K562 (cell line): ENCODE results near the gene TNFAIP8L1. TPM values are rescaled to one million over a fixed set of nuclear protein-coding genes. Genes with fewer than 3 reads are reported as not detected.
A peak's percentile ranks its signal among the peaks of the same experiment; 100 is the strongest.

Experiments
- ATAC-seq: fragments of 200-7000 bp; cut with Tn5 transposase; 3 replicates; pipeline ENCODE4 v1.9.1; 2020; ENCODE audit warnings: moderate library complexity
- BruUV-seq: library from RNA; stranded (reverse); fragments of 400-500 nt; replicated peaks from 2 replicates; lab custom pipeline; 2021; lab: Mats Ljungman, UMichigan
- CTCF ChIA-PET: fragments of 300-600 bp; formaldehyde crosslinking; extraction: SDS; loops from one replicate; lab custom pipeline; 2021; ENCODE audit warnings: low intra/inter-chr PET ratio; lab: Yijun Ruan, JAX
- POLR2A ChIA-PET: fragments of 300-600, 350-650 bp; sonication (Branson Sonifier 250); formaldehyde crosslinking; extraction: SDS; loops from one replicate; lab custom pipeline; 2021; ENCODE audit warnings: antibody characterized with exemption, inconsistent platforms; lab: Yijun Ruan, JAX
- DNase-seq, 4 experiments: peaks; one replicate each; pipeline versions ENCODE4 v3.0.0 to v3.0.0-alpha.2; 2011 to 2018; ENCODE audit warnings: low spot score in 3 of 4, mixed read lengths in 3 of 4; ENCODE audit errors: extremely low read depth in 1 of 4
- FAIRE-seq: peaks from 2 replicates; lab custom pipeline; 2011; peaks lifted over from hg19 to GRCh38; lab: Jason Lieb, UNC
- H2AFZ ChIP-seq: 2 replicates; pipeline ENCODE4 v1.6.0; 2011; ENCODE audit warnings: low read depth, low read length, control low read depth, inconsistent platforms
- H3K27ac ChIP-seq: fragments of 200-600 bp; 3 replicates; pipeline ENCODE4 v1.8.0; 2011; ENCODE audit warnings: low read depth, mild to moderate bottlenecking, control low read depth, inconsistent platforms, low read length, moderate library complexity, mixed read lengths; ENCODE audit errors: extremely low read depth
- H3K27me3 ChIP-seq, 2 experiments: fragments of 300-600 bp in 1 of 2; 2 replicates in 1 of 2; 3 replicates in 1 of 2; pipeline versions ENCODE4 v1.6.0 to v1.8.0; 2011; ENCODE audit warnings: inconsistent platforms in 2 of 2, low read length in 2 of 2, mild to moderate bottlenecking in 1 of 2, mixed read lengths in 1 of 2, moderate library complexity in 1 of 2; ENCODE audit not compliant: control insufficient read depth in 2 of 2, insufficient read depth in 2 of 2
- H3K36me3 ChIP-seq: fragments of 300-600 bp; 3 replicates; pipeline ENCODE4 v1.8.0; 2011; ENCODE audit warnings: mild to moderate bottlenecking, low read length, inconsistent platforms; ENCODE audit not compliant: control insufficient read depth, insufficient read depth
- H3K4me1 ChIP-seq, 2 experiments: fragments of 200-600 bp in 1 of 2; replicated peaks in 1 of 2; 2 replicates in 1 of 2; 3 replicates in 1 of 2; pipeline versions ENCODE4 v1.5.1 to v1.8.0; 2011; ENCODE audit warnings: inconsistent platforms in 2 of 2, low read length in 2 of 2, mild to moderate bottlenecking in 1 of 2, mixed read lengths in 1 of 2, moderate library complexity in 1 of 2; ENCODE audit not compliant: control insufficient read depth in 2 of 2, insufficient read depth in 2 of 2
- H3K4me2 ChIP-seq: 2 replicates; pipeline ENCODE4 v1.6.1; 2011; ENCODE audit warnings: low read length, control low read depth, inconsistent platforms, mixed read lengths; ENCODE audit not compliant: insufficient read depth
- H3K4me3 ChIP-seq: fragments of 200-600 bp; sonication (generic), shearing (Covaris generic); 2 replicates; pipeline ENCODE4 v1.5.1; 2016; ENCODE audit warnings: control low read depth, inconsistent platforms
- H3K79me2 ChIP-seq: fragments of 200-600 bp; 3 replicates; pipeline ENCODE4 v1.8.0; 2011; ENCODE audit warnings: low read length, inconsistent platforms; ENCODE audit not compliant: control insufficient read depth, insufficient read depth
- H3K9ac ChIP-seq, 2 experiments: 2 replicates each; pipeline versions ENCODE4 v1.6.0 to v1.6.1; 2011; ENCODE audit warnings: low read depth in 2 of 2, low read length in 2 of 2, control low read depth in 1 of 2, inconsistent platforms in 1 of 2, mild to moderate bottlenecking in 1 of 2, mixed read lengths in 1 of 2; ENCODE audit not compliant: insufficient read depth in 1 of 2
- H3K9me1 ChIP-seq: one replicate; pipeline ENCODE4 v1.6.0; 2011; ENCODE audit warnings: inconsistent platforms, mild to moderate bottlenecking, low read length, moderate library complexity; ENCODE audit not compliant: control insufficient read depth, insufficient read depth
- H3K9me3 ChIP-seq: replicated peaks from 2 replicates; pipeline ENCODE4 v1.5.1; 2011; ENCODE audit warnings: low read depth, low read length, inconsistent platforms; ENCODE audit not compliant: control insufficient read depth, insufficient read depth
- H4K20me1 ChIP-seq: replicated peaks from 2 replicates; pipeline ENCODE4 v1.6.1; 2011; ENCODE audit warnings: low read length, inconsistent platforms, mixed read lengths; ENCODE audit not compliant: control insufficient read depth, insufficient read depth
- BMI1 ChIP-seq: fragments of 150-350 bp; IDR thresholded peaks from 2 replicates; pipeline ENCODE4 v1.6.1; 2014; ENCODE audit warnings: low read length
- DMBX1 ChIP-seq: fragments of 250-450 bp; sonication (Bioruptor Pico); IDR thresholded peaks from 2 replicates; pipeline ENCODE4 v1.8.0; 2022; ENCODE audit warnings: inconsistent platforms, mild to moderate bottlenecking, moderate library complexity, borderline replicate concordance
- ETV5 ChIP-seq: sonication (generic); formaldehyde crosslinking; IDR thresholded peaks from 2 replicates; pipeline ENCODE4 v1.4.0; 2020; ENCODE audit warnings: low read depth, mild to moderate bottlenecking, missing genetic modification reagents
- FOXA3 ChIP-seq, 2 experiments: fragments of 450-650 bp in 1 of 2; sonication (generic) in 1 of 2; formaldehyde crosslinking; IDR thresholded peaks in 1 of 2; conservative IDR thresholded peaks in 1 of 2; 2 replicates each; pipeline versions ENCODE4 v1.4.0 to v1.8.0; 2020 to 2022; ENCODE audit warnings: mild to moderate bottlenecking in 2 of 2, missing genetic modification reagents in 1 of 2
- HCFC1 ChIP-seq: IDR thresholded peaks from 2 replicates; pipeline ENCODE4 v1.6.1; 2012; ENCODE audit warnings: low read depth, low read length, improper control_type of control experiment
- HDAC1 ChIP-seq, 2 experiments: fragments of 450-650 bp; IDR thresholded peaks; 2 replicates each; pipeline ENCODE4 v1.6.1; 2016 to 2017; ENCODE audit warnings: inconsistent platforms in 1 of 2, mild to moderate bottlenecking in 1 of 2, moderate library complexity in 1 of 2
- HMG20A ChIP-seq: fragments of 450-650 bp; formaldehyde crosslinking; conservative IDR thresholded peaks from 2 replicates; pipeline ENCODE4 v1.4.0; 2020; ENCODE audit warnings: mild to moderate bottlenecking, mixed read lengths
- HNRNPK ChIP-seq: fragments of 200-400 bp; formaldehyde crosslinking; IDR thresholded peaks from one replicate; pipeline ENCODE4 v1.6.1; 2018; ENCODE audit warnings: mild to moderate bottlenecking, low read depth, low read length; ENCODE audit not compliant: poor library complexity, severe bottlenecking
- KLF10 ChIP-seq: fragments of 250-450 bp; sonication (Bioruptor Pico); IDR thresholded peaks from 2 replicates; pipeline ENCODE4 v1.6.1; 2021; ENCODE audit warnings: matching md5 sums
- MTA3 ChIP-seq: fragments of 450-650 bp; formaldehyde crosslinking; IDR thresholded peaks from 2 replicates; pipeline ENCODE4 v1.6.1; 2017; ENCODE audit warnings: mild to moderate bottlenecking, borderline replicate concordance
- MYNN ChIP-seq, 2 experiments: sonication (generic); formaldehyde crosslinking in 1 of 2; IDR thresholded peaks; 2 replicates each; pipeline versions ENCODE4 v1.5.0 to v1.6.1; 2016 to 2020; ENCODE audit warnings: antibody characterized with exemption in 1 of 2, missing genetic modification reagents in 1 of 2
- NFIC ChIP-seq: fragments of 450-650 bp; IDR thresholded peaks from 2 replicates; pipeline ENCODE4 v1.6.1; 2017; ENCODE audit warnings: mild to moderate bottlenecking, inconsistent platforms
- POLR2AphosphoS2 ChIP-seq: IDR thresholded peaks from 2 replicates; pipeline ENCODE4 v1.6.1; 2012; ENCODE audit warnings: low read length, improper control_type of control experiment
- SLC30A9 ChIP-seq: fragments of 250-450 bp; sonication (Bioruptor Pico); IDR thresholded peaks from 2 replicates; pipeline ENCODE4 v1.8.0; 2022; ENCODE audit warnings: mild to moderate bottlenecking, moderate library complexity
- SMARCB1 ChIP-seq: IDR thresholded peaks from 2 replicates; pipeline ENCODE4 v1.6.1; 2011; ENCODE audit warnings: improper control_type of control experiment, low read depth; ENCODE audit not compliant: insufficient read length
- TAF9B ChIP-seq: fragments of 450-650 bp; IDR thresholded peaks from 2 replicates; pipeline ENCODE4 v1.6.1; 2018; ENCODE audit warnings: mild to moderate bottlenecking; ENCODE audit not compliant: partially characterized antibody
- TARDBP ChIP-seq: fragments of 450-650 bp; IDR thresholded peaks from 2 replicates; pipeline ENCODE4 v1.6.1; 2016
- ZBTB17 ChIP-seq: fragments of 450-650 bp; formaldehyde crosslinking; IDR thresholded peaks from 2 replicates; pipeline ENCODE4 v1.4.0; 2020; ENCODE audit warnings: mild to moderate bottlenecking
- ZNF436 ChIP-seq: fragments of 250-450, 450-650 bp; sonication (Bioruptor Pico); formaldehyde crosslinking; IDR thresholded peaks from 2 replicates; pipeline ENCODE4 v1.7.0; 2020; ENCODE audit warnings: mild to moderate bottlenecking
- ZNF696 ChIP-seq: fragments of 250-450 bp; sonication (Bioruptor Pico); conservative IDR thresholded peaks from 2 replicates; pipeline ENCODE4 v1.4.0; 2020; ENCODE audit warnings: mild to moderate bottlenecking, moderate library complexity
- ZNF77 ChIP-seq: fragments of 250-450 bp; sonication (Bioruptor Pico); IDR thresholded peaks from 2 replicates; pipeline ENCODE4 v1.5.0; 2020
- WGBS: fragments of 100-300 bp; shearing (Covaris generic); methylation state at CpG from one replicate; pipeline ENCODE4 v1.1.6; 2016; ENCODE audit warnings: low coverage, mixed read lengths; ENCODE audit not compliant: insufficient coverage; ENCODE audit errors: missing lambda C conversion rate; 5-methylcytosine and 5-hydroxymethylcytosine counted together
- in situ Hi-C: fragments of 300-500 bp; cut with MboI; formaldehyde crosslinking; loops from 4 replicates; pipeline ENCODE4 v1.15.0; 2018; ENCODE audit warnings: inconsistent platforms, mixed read lengths
- intact Hi-C: fragments of 100-400 bp; cut with micrococcal nuclease; formaldehyde crosslinking; loops from 2 replicates; pipeline ENCODE4 v1.14.2; 2022
- polyA plus RNA-seq, 8 experiments: library from polyadenylated mRNA; depleted of rRNA in 4 of 8; stranded (reverse) in 5 of 8; unstranded in 3 of 8; fragments of >200 nt; fragmentation: Nextera tagmentation in 2 of 8; fragmentation: Illumina TruSeq in 1 of 8; extraction: Ambion mirVana in 2 of 8; extraction: Trizol in 1 of 8; gene quantifications; 2 replicates each; pipeline versions ENCODE4 v1.2.1 to v1.2.3, GENCODE V29; 2011 to 2014; ENCODE audit warnings: inconsistent platforms in 1 of 8, missing spikeins in 1 of 8
- total RNA-seq, 7 experiments: library from RNA; depleted of rRNA in 6 of 7; stranded (reverse); fragments of >200 nt in 6 of 7; fragmentation: Illumina TruSeq in 2 of 7; extraction: Trizol in 2 of 7; gene quantifications; 2 replicates each; pipeline versions ENCODE4 v1.2.1 to v1.2.3, GENCODE V29; 2011 to 2021; ENCODE audit warnings: low replicate concordance in 1 of 7
- TF ChIP-seq, protein P1 (sequence below): fragments of 200-800 bp; sonication (Bioruptor generic); IDR thresholded peaks from 2 replicates; pipeline ENCODE4 v1.6.1; 2017; ENCODE audit warnings: missing genetic modification characterization, missing compliant biosample characterization
- TF ChIP-seq, protein P2 (sequence below): fragments of 450-650 bp; IDR thresholded peaks from one replicate; pipeline ENCODE4 v1.6.1; 2018; ENCODE audit warnings: mild to moderate bottlenecking, moderate library complexity; ENCODE audit not compliant: partially characterized antibody

The TNFAIP8L1 gene
- total and polyA plus RNA-seq, 9 of the 15 experiments (the other 6 are each of a cell fraction or from before 2014, with no cell fraction given), result 0.69 to 9.3 (median 4.9) TPM

DNA sequence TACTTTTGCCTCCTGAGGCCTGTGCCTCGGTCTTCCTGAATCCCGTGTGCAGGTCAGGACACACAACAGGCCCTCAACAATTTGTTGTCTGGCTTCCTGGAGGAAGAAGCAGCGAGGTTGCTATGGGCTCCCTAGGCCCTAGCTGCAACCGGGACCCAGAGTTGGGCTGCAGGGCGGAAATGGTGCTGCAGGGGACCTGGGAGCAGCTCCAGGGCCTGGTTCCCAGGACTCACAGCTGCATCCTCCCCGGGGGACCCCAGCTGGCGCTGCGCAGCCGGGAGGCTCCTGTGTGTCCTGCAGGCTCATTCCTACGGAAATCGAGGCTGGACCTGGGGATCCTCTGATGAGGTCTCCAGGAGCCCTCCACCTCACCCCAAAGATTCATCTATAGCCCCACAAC lies 999 bp upstream of the TNFAIP8L1 start:
- ATAC-seq, result no peak
- no peaks in the 10 kb centered on the region for H3K9me1 ChIP-seq
- in situ Hi-C loops, result loop anchor here (5.0 kb wide), 1 partner anchor 61 kb away; no protein-coding TSS in a partner anchor
- TF ChIP-seq ZNF696 (CRISPR knock-in tag) (no peak), HMG20A (CRISPR knock-in tag) (no peak), ZNF77 (CRISPR knock-in tag) (no peak), MTA3 (no peak), MYNN (IDR thresholded peaks at IDR 0.05) (no peak), MYNN (CRISPR knock-in tag; IDR thresholded peaks at IDR 0.05) (no peak), ETV5 (no peak), TARDBP (no peak), TAF9B (no peak), ZNF436 (CRISPR knock-in tag) (no peak), SMARCB1 (no peak), HNRNPK (no peak), KLF10 (CRISPR knock-in tag) (no peak), BMI1 (no peak), SLC30A9 (CRISPR knock-in tag) (no peak), HDAC1 (IDR thresholded peaks at IDR 0.05) (no peak), ZBTB17 (CRISPR knock-in tag) (no peak), DMBX1 (no peak), FOXA3 (CRISPR knock-in tag; conservative IDR thresholded peaks at IDR 0.05 in 1 of 2, IDR thresholded peaks at IDR 0.05 in 1 of 2) (0 out of 4 replicates have a peak, but pooled peaks of 1 of the 2 experiments have one; percentile 5), POLR2AphosphoS2 (no peak), NFIC (no peak), HCFC1 (no peak)
- TF ChIP-seq, protein P1, sequence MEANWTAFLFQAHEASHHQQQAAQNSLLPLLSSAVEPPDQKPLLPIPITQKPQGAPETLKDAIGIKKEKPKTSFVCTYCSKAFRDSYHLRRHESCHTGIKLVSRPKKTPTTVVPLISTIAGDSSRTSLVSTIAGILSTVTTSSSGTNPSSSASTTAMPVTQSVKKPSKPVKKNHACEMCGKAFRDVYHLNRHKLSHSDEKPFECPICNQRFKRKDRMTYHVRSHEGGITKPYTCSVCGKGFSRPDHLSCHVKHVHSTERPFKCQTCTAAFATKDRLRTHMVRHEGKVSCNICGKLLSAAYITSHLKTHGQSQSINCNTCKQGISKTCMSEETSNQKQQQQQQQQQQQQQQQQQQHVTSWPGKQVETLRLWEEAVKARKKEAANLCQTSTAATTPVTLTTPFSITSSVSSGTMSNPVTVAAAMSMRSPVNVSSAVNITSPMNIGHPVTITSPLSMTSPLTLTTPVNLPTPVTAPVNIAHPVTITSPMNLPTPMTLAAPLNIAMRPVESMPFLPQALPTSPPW (CRISPR knock-in tag), result no peak
- TF ChIP-seq, protein P2, sequence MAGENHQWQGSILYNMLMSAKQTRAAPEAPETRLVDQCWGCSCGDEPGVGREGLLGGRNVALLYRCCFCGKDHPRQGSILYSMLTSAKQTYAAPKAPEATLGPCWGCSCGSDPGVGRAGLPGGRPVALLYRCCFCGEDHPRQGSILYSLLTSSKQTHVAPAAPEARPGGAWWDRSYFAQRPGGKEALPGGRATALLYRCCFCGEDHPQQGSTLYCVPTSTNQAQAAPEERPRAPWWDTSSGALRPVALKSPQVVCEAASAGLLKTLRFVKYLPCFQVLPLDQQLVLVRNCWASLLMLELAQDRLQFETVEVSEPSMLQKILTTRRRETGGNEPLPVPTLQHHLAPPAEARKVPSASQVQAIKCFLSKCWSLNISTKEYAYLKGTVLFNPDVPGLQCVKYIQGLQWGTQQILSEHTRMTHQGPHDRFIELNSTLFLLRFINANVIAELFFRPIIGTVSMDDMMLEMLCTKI, result no peak

More for the DNA sequence above, 999 bp upstream of the TNFAIP8L1 start:
- DNase-seq (peak in 1 of 4 experiments; percentile 27), FAIRE-seq (no peak)
- Histone ChIP-seq H3K4me1 (peaks cover 36 to 65% of the 10 kb centered on the region in 2 experiments), H3K27me3 (no peaks in the 10 kb centered on the region), H3K27ac (peak overlapping the region; percentile 93), H3K79me2 (peaks cover 17% of the 10 kb centered on the region), H3K4me3 (no peak overlapping the region), H2AFZ (peak overlapping the region; percentile 80), H3K36me3 (no peaks in the 10 kb centered on the region), H3K9me3 (no peaks in the 10 kb centered on the region), H3K4me2 (no peak overlapping the region; the same call in 1 of the 2 replicates), H3K9ac (peak overlapping the region; percentile 62 to 65), H4K20me1 (no peaks in the 10 kb centered on the region)
- no TSS peak for BruUV-seq
- intact Hi-C loops, result loop anchor here (5.0 kb wide), 2 partner anchors 81 to 236 kb away; partner anchors contain the start of genes CHAF1A, SEMA6B and SH3GL1
- CTCF ChIA-PET, result interaction anchor here (3.8 kb wide), 1 partner anchor 81 kb away, joined by 29 read pairs; no protein-coding TSS in a partner anchor
- 82% methylated on average over 11 of the region's 11 CpGs for WGBS
- POLR2A ChIA-PET, result interaction anchor here (0.6 kb wide), 1 partner anchor 32 kb away, joined by 3 read pairs; no protein-coding TSS in a partner anchor
